Tibial nerve (tissue), 4 donors: ENCODE results near the gene PARP1. TPM values are rescaled to one million over a fixed set of nuclear protein-coding genes. Genes with fewer than 3 reads are reported as not detected.

Experiments used
- DNase-seq, 2 donors: peaks; one replicate each; pipeline ENCODE4 v3.0.0-alpha.2; 2019; ENCODE audit warnings: low spot score in 2 of 2
- H3K27ac ChIP-seq, 4 donors: fragments of 200-600 bp; sonication (generic) in 3 of 4; one replicate each; pipeline ENCODE4 v1.5.1; 2017 to 2019; ENCODE audit warnings: mild to moderate bottlenecking in 1 of 4
- H3K27me3 ChIP-seq, 2 donors: fragments of 200-600 bp; sonication (generic) in 1 of 2; one replicate each; pipeline versions ENCODE4 v1.5.1 to v1.6.0; 2017 to 2019
- H3K36me3 ChIP-seq, 3 donors: fragments of 200-600 bp; sonication (generic); one replicate each; pipeline ENCODE4 v1.5.1; 2018 to 2019
- H3K4me1 ChIP-seq, 4 donors: fragments of 200-600 bp; sonication (generic) in 3 of 4; one replicate each; pipeline ENCODE4 v1.5.1; 2017 to 2019
- H3K4me3 ChIP-seq, 4 donors: fragments of 200-600 bp; sonication (generic) in 3 of 4; one replicate each; pipeline ENCODE4 v1.5.1; 2017 to 2019; ENCODE audit warnings: mild to moderate bottlenecking in 1 of 4, moderate library complexity in 1 of 4
- H3K9me3 ChIP-seq, 4 donors: fragments of 200-600 bp; sonication (generic) in 3 of 4; one replicate each; pipeline ENCODE4 v1.5.1; 2017 to 2019
- CTCF ChIP-seq, 5 experiments: fragments of 200-600 bp in 3 of 5; fragments of 450-650 bp in 2 of 5; sonication (generic) in 3 of 5; IDR thresholded peaks; one replicate each; pipeline ENCODE4 v1.5.1; 2016 to 2019; ENCODE audit warnings: antibody characterized with exemption in 5 of 5, mild to moderate bottlenecking in 3 of 5, moderate library complexity in 2 of 5
- EP300 ChIP-seq, 2 donors: sonication (generic); formaldehyde crosslinking; IDR thresholded peaks; one replicate each; pipeline ENCODE4 v1.6.1; 2017; ENCODE audit warnings: antibody characterized with exemption in 2 of 2, mild to moderate bottlenecking in 1 of 2
- POLR2A ChIP-seq, 2 donors: fragments of 450-650 bp; IDR thresholded peaks; one replicate each; pipeline ENCODE4 v1.6.1; 2017; ENCODE audit warnings: antibody characterized with exemption in 2 of 2, mild to moderate bottlenecking in 2 of 2, moderate library complexity in 2 of 2
- WGBS, 2 donors: methylation state at CpG; one replicate each; pipeline ENCODE4 v1.1.5; 2018; 5-methylcytosine and 5-hydroxymethylcytosine counted together
- total RNA-seq, 4 donors: library from RNA; depleted of rRNA; stranded (reverse); fragments of >200 nt; gene quantifications; one replicate each; pipeline ENCODE4 v1.1.0, GENCODE V29; 2016

Gene PARP1
- total RNA-seq, 4 donors from 2014 or later = 91.5 to 117 (median 99.5) TPM

GRCh38 chr1:226403201-226404034, 4.5 kb downstream of the PARP1 start:
- no peak overlapping the region for H3K4me3 ChIP-seq
- peak overlapping the region in 2 of 4 donors; percentile 49 to 59 for H3K27ac ChIP-seq
- WGBS, 2 donors = 57 to 63% methylated on average over 15 of the region's 15 CpGs
- DNase-seq = no peak
- no peaks in the 10 kb centered on the region for H3K9me3 ChIP-seq
- peaks cover 0 to 65% (median 42%) of the 10 kb centered on the region in 4 donors for H3K4me1 ChIP-seq
- no peaks in the 10 kb centered on the region for H3K27me3 ChIP-seq
- no peak for TF ChIP-seq EP300 (IDR thresholded peaks at IDR 0.05)
- TF ChIP-seq POLR2A (IDR thresholded peaks at IDR 0.05) = no peak
- peak in 1 of 5 experiments; percentile 21 for TF ChIP-seq CTCF (IDR thresholded peaks at IDR 0.05)
- H3K36me3 ChIP-seq = peaks cover 4 to 38% (median 10%) of the 10 kb centered on the region in 3 donors

GRCh38 chr1:226402739-226403165, 5.1 kb downstream of the PARP1 start:
- Histone ChIP-seq H3K27ac (peak overlapping the region in 2 of 4 donors; percentile 49 to 59), H3K36me3 (peaks cover 4 to 42% (median 10%) of the 10 kb centered on the region in 3 donors), H3K4me1 (peaks cover 0 to 65% (median 42%) of the 10 kb centered on the region in 4 donors), H3K4me3 (no peak overlapping the region), H3K27me3 (no peaks in the 10 kb centered on the region), H3K9me3 (no peaks in the 10 kb centered on the region)
- 47 to 83% methylated on average over 4 of the region's 4 CpGs for WGBS, 2 donors
- TF ChIP-seq CTCF (IDR thresholded peaks at IDR 0.05) (no peak), POLR2A (IDR thresholded peaks at IDR 0.05) (no peak), EP300 (IDR thresholded peaks at IDR 0.05) (no peak)
- DNase-seq = no peak

DNA sequence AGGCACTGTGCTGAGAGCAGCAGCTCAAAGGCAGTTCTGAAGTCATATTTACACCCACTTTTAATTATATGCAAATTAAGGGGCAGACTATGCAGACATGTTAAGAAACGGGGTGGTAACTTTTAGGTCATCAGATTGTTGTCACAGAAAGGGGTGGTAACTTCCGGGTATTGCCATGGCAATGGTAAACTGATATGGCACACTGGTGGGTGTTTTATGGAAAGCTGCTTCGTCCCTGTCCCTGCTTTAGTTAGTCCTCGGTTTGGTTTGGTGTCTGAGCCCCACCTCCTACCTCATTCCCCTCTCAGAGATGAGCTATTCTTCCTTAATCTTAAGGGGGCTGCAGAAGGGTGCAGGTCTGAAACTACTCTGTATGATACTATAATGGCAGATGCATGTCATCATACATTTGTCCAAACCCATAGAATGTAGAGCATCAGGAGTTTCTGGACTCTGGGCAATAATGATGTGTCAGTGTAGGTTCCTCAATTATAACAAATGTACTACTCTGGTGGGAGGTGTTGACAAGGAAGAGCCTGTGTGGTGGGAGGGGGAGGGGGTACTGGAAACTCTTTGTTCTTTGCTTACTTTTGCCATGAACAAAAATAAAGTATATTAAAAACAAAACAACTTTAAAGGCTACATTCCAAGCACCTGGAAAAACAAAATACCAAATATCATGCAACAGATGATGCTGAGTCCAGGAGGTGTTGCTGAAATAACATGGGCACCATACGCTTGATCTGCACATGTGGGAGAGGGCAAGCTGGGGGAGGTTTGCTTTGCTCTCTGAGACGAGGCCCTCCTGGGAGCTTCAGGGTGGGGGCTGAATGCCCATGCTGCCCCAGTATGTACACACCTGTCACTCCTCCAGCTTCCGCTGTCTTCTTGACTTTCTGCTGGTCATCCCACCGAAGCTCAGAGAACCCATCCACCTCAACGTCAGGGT, 6.3 kb downstream of the PARP1 start:
- peaks cover 0 to 66% (median 38%) of the 10 kb centered on the region in 4 donors for H3K4me1 ChIP-seq
- H3K27me3 ChIP-seq = no peaks in the 10 kb centered on the region
- TF ChIP-seq CTCF (IDR thresholded peaks at IDR 0.05) = no peak
- no peak for TF ChIP-seq EP300 (IDR thresholded peaks at IDR 0.05)
- no peak for TF ChIP-seq POLR2A (IDR thresholded peaks at IDR 0.05)
- no peaks in the 10 kb centered on the region for H3K9me3 ChIP-seq
- H3K27ac ChIP-seq = peak overlapping the region in 2 of 4 donors; percentile 49 to 59
- no peak overlapping the region for H3K4me3 ChIP-seq
- WGBS, 2 donors = 65 to 68% methylated on average over 9 of the region's 9 CpGs
- H3K36me3 ChIP-seq = peaks cover 4 to 42% (median 10%) of the 10 kb centered on the region in 3 donors
- no peak for DNase-seq

DNA sequence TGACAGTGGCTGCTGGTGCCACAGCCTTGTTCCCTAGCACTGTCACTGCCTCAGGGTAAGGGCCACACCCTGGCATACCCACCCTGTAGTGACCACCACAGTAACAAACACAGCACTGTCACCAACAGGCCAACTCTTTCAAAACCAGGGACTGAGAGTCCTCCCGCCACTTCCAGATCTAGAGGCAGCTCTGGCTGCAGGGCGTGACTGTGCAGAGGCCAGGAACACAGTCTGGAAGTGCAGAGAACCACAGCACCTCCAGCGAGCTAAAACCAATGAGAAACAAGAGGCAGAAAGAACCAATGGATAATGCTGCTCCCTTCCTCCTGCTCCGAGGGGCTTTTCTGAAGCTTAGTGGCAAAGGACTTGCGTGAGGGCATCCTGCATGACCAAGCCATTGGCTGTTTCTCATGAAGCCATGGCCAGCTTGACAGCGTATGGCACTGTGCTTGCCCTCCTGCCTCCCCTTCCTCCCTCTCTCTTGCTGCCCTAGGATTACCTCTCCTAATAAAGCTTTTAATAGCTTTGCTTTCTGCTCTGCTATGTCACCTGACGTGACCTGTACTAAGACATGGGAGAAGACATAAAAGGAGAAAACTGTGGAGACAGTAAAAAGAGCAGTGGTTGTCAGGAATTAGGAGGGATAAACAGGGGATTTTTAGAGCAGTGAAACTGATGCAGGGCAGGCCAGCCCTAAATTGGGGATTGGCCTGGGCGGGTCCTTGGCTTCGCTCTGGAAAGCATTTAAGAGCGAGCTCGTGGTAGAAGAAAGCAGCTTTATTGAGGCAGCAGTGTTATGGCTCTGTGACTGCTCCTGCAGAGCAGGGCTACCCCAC, 7.2 kb downstream of the PARP1 start:
- Histone ChIP-seq H3K9me3 (no peaks in the 10 kb centered on the region), H3K27me3 (no peaks in the 10 kb centered on the region), H3K27ac (peak overlapping the region in 1 of 4 donors; percentile 43), H3K4me3 (no peak overlapping the region), H3K36me3 (peaks cover 4 to 49% (median 10%) of the 10 kb centered on the region in 3 donors), H3K4me1 (peaks cover 0 to 57% (median 30%) of the 10 kb centered on the region in 4 donors)
- TF ChIP-seq POLR2A (IDR thresholded peaks at IDR 0.05) (no peak), CTCF (IDR thresholded peaks at IDR 0.05) (no peak), EP300 (IDR thresholded peaks at IDR 0.05) (no peak)
- WGBS, 2 donors = 78 to 81% methylated on average over 11 of the region's 11 CpGs
- DNase-seq = no peak
